Astrocyte of the spinal cord (primary cell): ENCODE measurements around the gene PLA2G3.
"Not testable (repeated sequence)": the region's sequence is repeated elsewhere in the genome, so short reads cannot be mapped to it uniquely, and the experiment has no call there.

Experiments
- DNase-seq: peaks from one replicate; pipeline ENCODE4 v3.0.0; 2011; ENCODE audit warnings: low read depth, low spot score
- H3K4me3 ChIP-seq: 2 replicates; pipeline ENCODE4 v1.5.1; 2011; ENCODE audit warnings: low read depth, mild to moderate bottlenecking, low read length, moderate library complexity
- CTCF ChIP-seq: IDR thresholded peaks from 2 replicates; pipeline ENCODE4 v1.5.1; 2012; ENCODE audit warnings: low read depth, mild to moderate bottlenecking, low read length, inconsistent platforms
- in situ Hi-C: cut with HindIII; loops from 2 replicates; pipeline ENCODE4 v1.10.0; 2017; ENCODE audit warnings: low sequenced_read_pairs

PLA2G3 gene

GRCh38 chr22:31177420-31178162, 37.3 kb upstream of the PLA2G3 start:
- peak; percentile 87 for DNase-seq
- in situ Hi-C loops = no loop called here
- TF ChIP-seq CTCF = no peak
- H3K4me3 ChIP-seq = no peak overlapping the region

GRCh38 chr22:31176923-31177322, 36.6 kb upstream of the PLA2G3 start:
- in situ Hi-C loops = no loop called here
- DNase-seq = no peak
- TF ChIP-seq CTCF = no peak
- no peak overlapping the region for H3K4me3 ChIP-seq

- peak; percentile 83 for DNase-seq
- in situ Hi-C loops = no loop called here
- TF ChIP-seq CTCF = no peak
- H3K4me3 ChIP-seq = no peak overlapping the region
Observed at GRCh38 chr22:31173386-31174145, 33.3 kb upstream of the PLA2G3 start.

GRCh38 chr22:31171734-31172133, 31.4 kb upstream of the PLA2G3 start:
- DNase-seq, in situ Hi-C loops, H3K4me3 ChIP-seq: not testable (repeated sequence)

- no peak for DNase-seq
- H3K4me3 ChIP-seq = no peak overlapping the region
- no peak for TF ChIP-seq CTCF
- in situ Hi-C loops = no loop called here
Observed at GRCh38 chr22:31170971-31171370, 30.7 kb upstream of the PLA2G3 start.

- no peak for DNase-seq
- TF ChIP-seq CTCF = no peak
- H3K4me3 ChIP-seq = no peak overlapping the region
- in situ Hi-C loops = no loop called here
Observed at GRCh38 chr22:31162015-31162765, 21.9 kb upstream of the PLA2G3 start.
